Tibial nerve (tissue), 4 donors: ENCODE data around the gene PROM1. TPM values are rescaled to one million over a fixed set of nuclear protein-coding genes. Genes with fewer than 3 reads are reported as not detected.

Source experiments
- DNase-seq, 2 donors: peaks; one replicate each; pipeline ENCODE4 v3.0.0-alpha.2; 2019; ENCODE audit warnings: low spot score in 2 of 2
- H3K27ac ChIP-seq, 4 donors: fragments of 200-600 bp; sonication (generic) in 3 of 4; one replicate each; pipeline ENCODE4 v1.5.1; 2017 to 2019; ENCODE audit warnings: mild to moderate bottlenecking in 1 of 4
- H3K27me3 ChIP-seq, 2 donors: fragments of 200-600 bp; sonication (generic) in 1 of 2; one replicate each; pipeline versions ENCODE4 v1.5.1 to v1.6.0; 2017 to 2019
- H3K36me3 ChIP-seq, 3 donors: fragments of 200-600 bp; sonication (generic); one replicate each; pipeline ENCODE4 v1.5.1; 2018 to 2019
- H3K4me1 ChIP-seq, 4 donors: fragments of 200-600 bp; sonication (generic) in 3 of 4; one replicate each; pipeline ENCODE4 v1.5.1; 2017 to 2019
- H3K4me3 ChIP-seq, 4 donors: fragments of 200-600 bp; sonication (generic) in 3 of 4; one replicate each; pipeline ENCODE4 v1.5.1; 2017 to 2019; ENCODE audit warnings: mild to moderate bottlenecking in 1 of 4, moderate library complexity in 1 of 4
- H3K9me3 ChIP-seq, 4 donors: fragments of 200-600 bp; sonication (generic) in 3 of 4; one replicate each; pipeline ENCODE4 v1.5.1; 2017 to 2019
- EP300 ChIP-seq, 2 donors: sonication (generic); formaldehyde crosslinking; IDR thresholded peaks; one replicate each; pipeline ENCODE4 v1.6.1; 2017; ENCODE audit warnings: antibody characterized with exemption in 2 of 2, mild to moderate bottlenecking in 1 of 2
- POLR2A ChIP-seq, 2 donors: fragments of 450-650 bp; IDR thresholded peaks; one replicate each; pipeline ENCODE4 v1.6.1; 2017; ENCODE audit warnings: antibody characterized with exemption in 2 of 2, mild to moderate bottlenecking in 2 of 2, moderate library complexity in 2 of 2
- WGBS, 2 donors: methylation state at CpG; one replicate each; pipeline ENCODE4 v1.1.5; 2018; 5-methylcytosine and 5-hydroxymethylcytosine counted together
- total RNA-seq, 4 donors: library from RNA; depleted of rRNA; stranded (reverse); fragments of >200 nt; gene quantifications; one replicate each; pipeline ENCODE4 v1.1.0, GENCODE V29; 2016
- TF ChIP-seq, protein P1 (sequence below), 5 experiments: fragments of 200-600 bp in 3 of 5; fragments of 450-650 bp in 2 of 5; sonication (generic) in 3 of 5; IDR thresholded peaks; one replicate each; pipeline ENCODE4 v1.5.1; 2016 to 2019; ENCODE audit warnings: antibody characterized with exemption in 5 of 5, mild to moderate bottlenecking in 3 of 5, moderate library complexity in 2 of 5

The PROM1 gene
- total RNA-seq, 4 donors from 2014 or later: not detected

DNA sequence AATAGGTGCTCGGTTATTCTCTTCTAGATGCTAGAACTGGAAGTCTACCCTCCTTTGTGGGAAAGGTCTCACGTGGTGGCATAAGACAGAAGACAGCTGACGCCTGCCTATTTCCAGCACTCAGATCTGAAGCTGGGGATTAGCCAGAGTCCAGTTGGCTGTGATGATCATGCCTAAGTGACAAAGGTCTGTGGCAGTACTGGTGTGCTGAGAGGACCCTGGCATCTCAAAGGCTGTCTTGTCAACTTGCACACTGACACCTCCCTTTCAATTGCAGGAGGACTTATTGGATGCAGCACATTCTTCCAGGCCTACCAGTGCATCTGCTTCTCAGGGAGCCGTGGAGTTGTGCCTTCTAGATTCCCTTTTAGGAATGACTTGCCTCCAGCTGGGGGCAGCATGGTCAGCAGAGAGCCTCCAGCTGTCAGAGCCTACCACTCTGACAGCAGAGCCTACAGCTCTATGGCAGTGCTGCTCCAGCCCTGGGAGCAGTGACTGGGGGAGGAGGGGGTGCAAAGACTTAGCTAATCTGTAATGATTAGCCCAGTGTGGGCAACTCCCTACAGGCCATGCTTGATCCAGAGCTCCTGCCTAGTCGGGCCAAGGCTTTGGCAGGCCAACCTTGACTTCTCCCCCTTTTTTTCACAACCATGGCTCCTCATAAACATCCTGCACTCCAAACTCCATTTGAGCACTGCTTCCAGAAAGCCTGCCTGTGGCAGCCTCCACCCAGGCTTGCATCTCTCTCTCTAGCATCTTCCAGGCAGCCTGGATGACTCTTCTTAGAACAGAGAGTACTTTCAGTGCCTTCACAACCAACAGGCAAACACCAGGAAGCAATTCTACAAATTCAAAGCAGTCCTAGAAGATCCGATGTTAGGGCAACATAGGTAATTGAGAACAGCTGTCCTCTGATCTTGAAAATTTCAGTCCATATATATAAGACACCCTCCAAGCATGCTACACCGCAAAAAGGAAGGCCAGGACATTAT is 107.1 kb downstream of the PROM1 start:
- DNase-seq: no peak
- WGBS, 2 donors: 73 to 82% methylated on average over 7 of the region's 7 CpGs
- no peaks in the 10 kb centered on the region for H3K36me3 ChIP-seq
- H3K9me3 ChIP-seq: no peaks in the 10 kb centered on the region
- H3K4me1 ChIP-seq: no peaks in the 10 kb centered on the region
- H3K27me3 ChIP-seq: no peaks in the 10 kb centered on the region
- TF ChIP-seq, protein P1, sequence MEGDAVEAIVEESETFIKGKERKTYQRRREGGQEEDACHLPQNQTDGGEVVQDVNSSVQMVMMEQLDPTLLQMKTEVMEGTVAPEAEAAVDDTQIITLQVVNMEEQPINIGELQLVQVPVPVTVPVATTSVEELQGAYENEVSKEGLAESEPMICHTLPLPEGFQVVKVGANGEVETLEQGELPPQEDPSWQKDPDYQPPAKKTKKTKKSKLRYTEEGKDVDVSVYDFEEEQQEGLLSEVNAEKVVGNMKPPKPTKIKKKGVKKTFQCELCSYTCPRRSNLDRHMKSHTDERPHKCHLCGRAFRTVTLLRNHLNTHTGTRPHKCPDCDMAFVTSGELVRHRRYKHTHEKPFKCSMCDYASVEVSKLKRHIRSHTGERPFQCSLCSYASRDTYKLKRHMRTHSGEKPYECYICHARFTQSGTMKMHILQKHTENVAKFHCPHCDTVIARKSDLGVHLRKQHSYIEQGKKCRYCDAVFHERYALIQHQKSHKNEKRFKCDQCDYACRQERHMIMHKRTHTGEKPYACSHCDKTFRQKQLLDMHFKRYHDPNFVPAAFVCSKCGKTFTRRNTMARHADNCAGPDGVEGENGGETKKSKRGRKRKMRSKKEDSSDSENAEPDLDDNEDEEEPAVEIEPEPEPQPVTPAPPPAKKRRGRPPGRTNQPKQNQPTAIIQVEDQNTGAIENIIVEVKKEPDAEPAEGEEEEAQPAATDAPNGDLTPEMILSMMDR (IDR thresholded peaks at IDR 0.05): no peak
- TF ChIP-seq POLR2A (IDR thresholded peaks at IDR 0.05): no peak
- no peak for TF ChIP-seq EP300 (IDR thresholded peaks at IDR 0.05)
- no peak overlapping the region for H3K27ac ChIP-seq
- H3K4me3 ChIP-seq: no peak overlapping the region

GRCh38 chr4:15971068-15971801 is 112.6 kb downstream of the PROM1 start:
- Histone ChIP-seq H3K4me1 (no peaks in the 10 kb centered on the region), H3K27ac (no peak overlapping the region), H3K9me3 (no peaks in the 10 kb centered on the region), H3K36me3 (no peaks in the 10 kb centered on the region), H3K4me3 (no peak overlapping the region), H3K27me3 (no peaks in the 10 kb centered on the region)
- DNase-seq: no peak
- TF ChIP-seq POLR2A (IDR thresholded peaks at IDR 0.05): no peak
- 85 to 89% methylated on average over 8 to 9 of the region's 9 CpGs for WGBS, 2 donors

DNA sequence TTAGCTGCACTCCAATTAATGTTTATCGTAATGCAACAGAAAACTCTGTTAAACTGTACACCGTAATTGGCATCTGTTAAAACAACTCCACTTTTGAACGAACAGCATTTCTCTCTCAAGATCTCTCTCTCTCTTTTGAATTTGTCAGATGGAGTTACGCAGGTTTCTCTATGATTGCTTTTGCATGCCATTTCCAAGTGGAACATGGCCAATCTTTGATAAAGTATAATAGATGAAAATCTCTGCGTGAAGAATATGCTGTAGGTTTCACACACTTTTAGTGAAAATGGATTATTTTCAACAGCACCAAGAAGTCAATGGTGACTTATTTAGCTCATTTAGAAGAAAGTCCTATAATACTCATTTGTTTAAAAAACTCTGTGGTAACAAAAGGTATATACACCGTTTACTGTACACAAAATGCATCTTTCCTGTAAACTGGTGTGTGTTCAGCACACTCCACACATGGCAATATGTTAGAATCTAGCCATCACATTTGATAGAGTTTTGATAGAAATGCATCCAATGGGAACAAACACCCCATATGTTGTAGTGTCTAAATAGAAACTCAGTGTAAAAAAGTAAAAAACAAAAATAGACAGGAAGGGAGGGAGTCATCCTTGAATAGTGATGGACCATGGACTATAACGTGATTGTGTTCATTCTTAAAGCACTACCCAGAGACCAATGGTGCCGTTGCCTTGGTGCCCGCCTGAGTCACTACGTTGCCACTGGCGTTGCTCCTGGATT is 115.1 kb downstream of the PROM1 start:
- Histone ChIP-seq H3K36me3 (no peaks in the 10 kb centered on the region), H3K4me3 (no peak overlapping the region), H3K27ac (no peak overlapping the region), H3K27me3 (no peaks in the 10 kb centered on the region), H3K9me3 (no peaks in the 10 kb centered on the region), H3K4me1 (peaks cover 0 to 2% (median under 1%) of the 10 kb centered on the region in 4 donors)
- no peak for DNase-seq
- 78 to 81% methylated on average over 11 of the region's 11 CpGs for WGBS, 2 donors
- no peak for TF ChIP-seq POLR2A (IDR thresholded peaks at IDR 0.05)
- TF ChIP-seq, protein P1 (IDR thresholded peaks at IDR 0.05): no peak
- no peak for TF ChIP-seq EP300 (IDR thresholded peaks at IDR 0.05)

DNA sequence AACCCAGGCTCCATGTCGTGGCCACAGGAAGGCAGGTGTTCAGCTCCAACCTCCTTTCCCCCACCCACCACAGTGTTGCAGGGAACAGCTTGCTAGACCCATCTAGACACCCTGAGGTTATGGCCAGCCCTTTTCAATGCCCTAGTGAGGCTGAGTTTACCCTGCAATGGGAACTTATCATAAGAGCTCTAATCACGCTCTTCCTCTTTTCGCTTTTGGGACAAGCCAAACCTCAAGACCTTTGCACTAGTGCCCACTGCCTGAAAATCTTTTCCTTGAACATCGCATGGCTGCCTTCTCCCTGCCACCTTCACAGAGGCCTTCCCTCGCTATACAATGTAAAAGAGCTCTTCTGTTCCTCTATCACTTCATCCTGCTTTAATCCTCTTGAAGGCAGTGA is 118.5 kb downstream of the PROM1 start:
- 80 to 87% methylated on average over 5 of the region's 5 CpGs for WGBS, 2 donors
- no peak for TF ChIP-seq POLR2A (IDR thresholded peaks at IDR 0.05)
- TF ChIP-seq, protein P1 (IDR thresholded peaks at IDR 0.05): no peak
- no peak for TF ChIP-seq EP300 (IDR thresholded peaks at IDR 0.05)
- H3K27me3 ChIP-seq: no peaks in the 10 kb centered on the region
- H3K9me3 ChIP-seq: no peaks in the 10 kb centered on the region
- no peak overlapping the region for H3K4me3 ChIP-seq
- H3K27ac ChIP-seq: no peak overlapping the region
- no peak for DNase-seq
- no peaks in the 10 kb centered on the region for H3K36me3 ChIP-seq
- peaks cover 0 to 22% (median 3%) of the 10 kb centered on the region in 4 donors for H3K4me1 ChIP-seq

DNA sequence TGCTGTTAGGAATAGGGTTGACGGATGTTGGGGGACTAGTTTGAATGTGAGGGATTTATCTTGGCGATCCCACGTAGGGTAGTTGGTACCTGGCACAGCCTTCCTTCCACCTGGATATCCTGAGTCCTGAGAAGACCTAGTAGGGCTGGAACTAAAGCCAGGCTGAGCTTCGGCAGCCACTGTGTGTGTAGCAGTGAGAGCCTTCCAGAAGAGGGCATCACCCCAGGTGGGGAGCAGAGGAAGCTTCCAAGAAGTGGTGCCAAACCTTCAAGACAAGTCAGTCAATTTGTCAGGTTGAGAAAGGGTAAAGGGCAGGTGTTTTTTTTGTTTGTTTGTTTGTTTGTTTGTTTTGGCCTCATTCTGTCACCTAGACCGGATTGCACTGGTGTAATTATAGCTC is 119.7 kb downstream of the PROM1 start:
- DNase-seq: no peak
- H3K4me1 ChIP-seq: peaks cover 0 to 22% (median 3%) of the 10 kb centered on the region in 4 donors
- H3K36me3 ChIP-seq: no peaks in the 10 kb centered on the region
- no peaks in the 10 kb centered on the region for H3K27me3 ChIP-seq
- H3K9me3 ChIP-seq: no peaks in the 10 kb centered on the region
- H3K4me3 ChIP-seq: no peak overlapping the region
- TF ChIP-seq EP300 (IDR thresholded peaks at IDR 0.05) (no peak), POLR2A (IDR thresholded peaks at IDR 0.05) (no peak)
- TF ChIP-seq, protein P1 (IDR thresholded peaks at IDR 0.05): no peak
- WGBS, 2 donors: 82 to 88% methylated on average over 5 of the region's 5 CpGs
- no peak overlapping the region for H3K27ac ChIP-seq
